Measurements from ENCODE around the gene WDFY1. TPM values are rescaled to one million over a fixed set of nuclear protein-coding genes. Genes with fewer than 3 reads are reported as not detected.

Gene WDFY1
- total and polyA plus RNA-seq, 9 donors = 24.7 to 39.5 (median 27.5) TPM

DNA sequence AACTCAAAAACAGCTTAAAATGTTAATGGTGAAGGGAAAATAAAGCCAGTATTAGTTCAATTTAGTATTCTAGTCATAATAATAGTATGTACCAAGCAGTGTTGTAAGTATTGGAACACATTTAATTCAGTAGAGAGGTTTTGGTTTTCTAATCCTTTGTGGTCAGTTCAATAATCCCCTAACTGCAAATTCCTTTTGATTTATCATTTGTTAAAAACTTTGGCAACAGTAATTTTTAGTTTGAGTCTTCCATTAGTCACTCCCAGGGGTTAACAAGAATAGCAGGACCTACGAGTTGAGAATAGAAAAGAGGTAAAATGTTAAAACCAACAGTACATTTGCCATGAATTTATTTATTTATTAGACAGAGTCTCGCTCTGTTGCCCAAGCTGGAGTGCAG lies 22.8 kb upstream of the WDFY1 start:
- Histone ChIP-seq H3K27ac (ENCODE audit: low read length) (no peak overlapping the region), H3K27me3 (ENCODE audit: control insufficient read depth, insufficient read depth, low read length) (no peaks in the 10 kb centered on the region), H3K4me1 (ENCODE audit: control insufficient read depth, insufficient read depth, low read length) (no peaks in the 10 kb centered on the region), H3K9me3 (replicated peaks; ENCODE audit: control insufficient read depth, low read depth, low read length) (no peaks in the 10 kb centered on the region), H3K36me3 (ENCODE audit: control insufficient read depth, insufficient read depth, low read length) (peaks cover 7% of the 10 kb centered on the region), H3K4me3 (ENCODE audit: low read length) (no peak overlapping the region)
- WGBS (ENCODE audit: insufficient coverage) = 60% methylated on average over 1 of the region's 2 CpGs
- DNase-seq = no peak

DNA sequence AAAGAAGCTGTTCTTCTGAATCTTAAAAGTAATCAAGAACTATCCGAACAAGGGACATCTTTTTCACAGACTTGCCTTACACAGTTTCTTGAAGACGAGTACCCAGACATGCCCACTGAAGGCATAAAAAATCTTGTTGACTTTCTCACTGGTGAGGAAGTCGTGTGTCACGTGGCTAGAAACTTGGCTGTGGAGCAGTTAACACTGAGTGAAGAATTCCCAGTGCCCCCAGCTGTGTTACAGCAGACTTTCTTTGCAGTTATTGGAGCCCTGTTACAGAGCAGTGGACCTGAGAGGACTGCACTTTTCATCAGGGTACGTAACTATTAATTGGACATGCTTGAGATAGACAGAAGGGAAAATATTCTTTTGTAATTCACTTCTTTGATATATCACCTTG lies 14.6 kb upstream of the WDFY1 start:
- peak; percentile 44 for DNase-seq
- Histone ChIP-seq H3K4me3 (ENCODE audit: low read length) (no peak overlapping the region), H3K9me3 (replicated peaks; ENCODE audit: control insufficient read depth, low read depth, low read length) (no peaks in the 10 kb centered on the region), H3K36me3 (ENCODE audit: control insufficient read depth, insufficient read depth, low read length) (peaks cover 14% of the 10 kb centered on the region), H3K27me3 (ENCODE audit: control insufficient read depth, insufficient read depth, low read length) (no peaks in the 10 kb centered on the region), H3K27ac (ENCODE audit: low read length) (no peak overlapping the region), H3K4me1 (ENCODE audit: control insufficient read depth, insufficient read depth, low read length) (peaks cover 9% of the 10 kb centered on the region)
- WGBS (ENCODE audit: insufficient coverage) = 60% methylated on average over 3 of the region's 5 CpGs

GRCh38 chr2:223957092-223957851 lies 12.1 kb upstream of the WDFY1 start, which contains the start of gene MRPL44:
Gene MRPL44 (plus strand): TSS chr2:223957463. CDS start chr2:223957473, 10 bp downstream.
- DNase-seq = peak; percentile 98
- peak within 1 kb of the TSS; percentile 88 for H3K4me3 ChIP-seq (ENCODE audit: low read length)
- H3K27ac ChIP-seq (ENCODE audit: low read length) = peak within 1 kb of the TSS; percentile 88
- H3K36me3 ChIP-seq (ENCODE audit: control insufficient read depth, insufficient read depth, low read length) = peaks cover 14% of the 10 kb centered on the region
- H3K4me1 ChIP-seq (ENCODE audit: control insufficient read depth, insufficient read depth, low read length) = peaks cover 11% of the 10 kb centered on the region
- H3K27me3 ChIP-seq (ENCODE audit: control insufficient read depth, insufficient read depth, low read length) = no peaks in the 10 kb centered on the region
- WGBS (ENCODE audit: insufficient coverage) = under 1% methylated on average over 64 of the region's 65 CpGs
- H3K9me3 ChIP-seq (replicated peaks; ENCODE audit: control insufficient read depth, low read depth, low read length) = no peaks in the 10 kb centered on the region

DNA sequence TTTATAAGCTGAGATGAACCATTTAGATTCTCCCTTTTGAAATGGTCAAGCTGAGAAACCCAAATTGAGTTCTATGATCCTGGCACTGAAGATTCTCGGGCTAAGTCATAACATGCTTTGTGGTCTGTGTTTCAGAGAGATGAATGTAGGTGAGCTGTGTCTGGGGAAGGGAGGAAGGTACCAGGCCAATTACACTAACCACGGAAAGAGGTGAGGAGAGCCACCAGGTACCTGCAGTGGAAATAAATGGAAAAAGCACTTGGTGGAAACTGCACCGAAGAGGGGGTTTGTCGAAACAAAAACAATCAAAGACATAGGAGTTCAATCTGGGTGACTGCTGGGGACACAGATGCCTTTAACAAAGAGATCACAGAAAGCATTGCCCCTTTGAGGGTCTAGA lies 11.2 kb upstream of the WDFY1 start:
- no peak for DNase-seq
- WGBS (ENCODE audit: insufficient coverage) = 83% methylated on average over 4 of the region's 4 CpGs
- Histone ChIP-seq H3K27me3 (ENCODE audit: control insufficient read depth, insufficient read depth, low read length) (no peaks in the 10 kb centered on the region), H3K36me3 (ENCODE audit: control insufficient read depth, insufficient read depth, low read length) (peaks cover 11% of the 10 kb centered on the region), H3K27ac (ENCODE audit: low read length) (peak overlapping the region; percentile 88), H3K4me1 (ENCODE audit: control insufficient read depth, insufficient read depth, low read length) (peaks cover 13% of the 10 kb centered on the region), H3K9me3 (replicated peaks; ENCODE audit: control insufficient read depth, low read depth, low read length) (no peaks in the 10 kb centered on the region), H3K4me3 (ENCODE audit: low read length) (no peak overlapping the region)

DNA sequence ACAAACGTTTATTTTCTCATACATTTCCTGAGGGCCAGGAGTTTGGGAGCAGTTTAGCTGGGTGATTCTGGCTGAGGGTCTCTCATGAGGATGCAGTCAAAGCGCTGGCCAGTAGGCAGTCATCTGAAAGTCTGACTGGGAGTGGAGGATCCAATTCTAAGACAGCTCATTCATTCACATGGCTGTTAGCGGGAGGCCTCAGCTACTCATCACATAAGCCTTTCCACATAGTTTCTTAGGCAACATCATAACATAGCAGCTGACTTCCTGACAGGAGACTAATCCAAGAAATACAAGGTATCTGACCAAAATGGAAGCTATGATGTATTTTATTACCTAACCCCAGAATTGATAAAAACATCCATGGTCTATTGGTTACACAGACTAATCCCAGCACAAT lies 9.3 kb upstream of the WDFY1 start:
- H3K4me3 ChIP-seq (ENCODE audit: low read length) = no peak overlapping the region
- peaks cover 8% of the 10 kb centered on the region for H3K4me1 ChIP-seq (ENCODE audit: control insufficient read depth, insufficient read depth, low read length)
- no peaks in the 10 kb centered on the region for H3K27me3 ChIP-seq (ENCODE audit: control insufficient read depth, insufficient read depth, low read length)
- no peak for DNase-seq
- no peaks in the 10 kb centered on the region for H3K36me3 ChIP-seq (ENCODE audit: control insufficient read depth, insufficient read depth, low read length)
- no peaks in the 10 kb centered on the region for H3K9me3 ChIP-seq (replicated peaks; ENCODE audit: control insufficient read depth, low read depth, low read length)
- 60% methylated on average over 2 of the region's 3 CpGs for WGBS (ENCODE audit: insufficient coverage)
- no peak overlapping the region for H3K27ac ChIP-seq (ENCODE audit: low read length)

DNA sequence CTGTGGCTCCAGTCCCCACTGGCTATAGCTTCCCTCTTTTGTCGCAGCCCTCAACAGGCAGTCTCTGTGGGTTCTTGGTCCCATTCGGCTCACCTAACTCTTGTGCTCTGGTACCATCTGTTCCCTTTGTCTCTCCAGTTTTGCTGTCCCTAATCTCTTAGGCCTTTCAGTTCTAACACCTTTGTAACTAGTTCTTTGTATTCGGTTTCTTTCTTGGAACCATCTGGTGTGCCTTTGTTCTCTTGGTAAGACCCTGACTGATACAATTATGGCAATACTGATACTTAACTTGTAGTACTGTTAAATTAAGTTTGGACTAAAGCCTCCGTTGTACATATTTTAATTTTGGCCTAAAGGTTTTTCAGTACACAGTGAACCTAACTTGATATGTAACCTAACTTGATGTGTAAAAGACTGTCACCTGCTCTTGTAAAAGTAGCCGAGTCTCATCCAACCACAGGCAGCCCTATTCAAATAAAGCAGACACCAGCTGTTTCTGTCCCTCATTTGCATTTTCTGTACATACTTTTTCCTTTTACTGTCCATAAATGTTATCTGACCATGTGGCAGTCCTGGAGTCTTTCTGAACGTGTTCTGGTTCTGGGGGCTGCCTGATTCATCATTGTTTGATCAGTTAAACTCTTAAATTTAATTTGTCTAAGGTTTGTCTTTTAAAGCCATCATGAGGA lies 7.3 kb upstream of the WDFY1 start:
- no peaks in the 10 kb centered on the region for H3K9me3 ChIP-seq (replicated peaks; ENCODE audit: control insufficient read depth, low read depth, low read length)
- peaks cover 12% of the 10 kb centered on the region for H3K4me1 ChIP-seq (ENCODE audit: control insufficient read depth, insufficient read depth, low read length)
- WGBS (ENCODE audit: insufficient coverage) = 96% methylated on average over 2 of the region's 6 CpGs
- no peak overlapping the region for H3K27ac ChIP-seq (ENCODE audit: low read length)
- H3K27me3 ChIP-seq (ENCODE audit: control insufficient read depth, insufficient read depth, low read length) = no peaks in the 10 kb centered on the region
- DNase-seq = peak; percentile 42
- H3K36me3 ChIP-seq (ENCODE audit: control insufficient read depth, insufficient read depth, low read length) = no peaks in the 10 kb centered on the region
- H3K4me3 ChIP-seq (ENCODE audit: low read length) = no peak overlapping the region

DNA sequence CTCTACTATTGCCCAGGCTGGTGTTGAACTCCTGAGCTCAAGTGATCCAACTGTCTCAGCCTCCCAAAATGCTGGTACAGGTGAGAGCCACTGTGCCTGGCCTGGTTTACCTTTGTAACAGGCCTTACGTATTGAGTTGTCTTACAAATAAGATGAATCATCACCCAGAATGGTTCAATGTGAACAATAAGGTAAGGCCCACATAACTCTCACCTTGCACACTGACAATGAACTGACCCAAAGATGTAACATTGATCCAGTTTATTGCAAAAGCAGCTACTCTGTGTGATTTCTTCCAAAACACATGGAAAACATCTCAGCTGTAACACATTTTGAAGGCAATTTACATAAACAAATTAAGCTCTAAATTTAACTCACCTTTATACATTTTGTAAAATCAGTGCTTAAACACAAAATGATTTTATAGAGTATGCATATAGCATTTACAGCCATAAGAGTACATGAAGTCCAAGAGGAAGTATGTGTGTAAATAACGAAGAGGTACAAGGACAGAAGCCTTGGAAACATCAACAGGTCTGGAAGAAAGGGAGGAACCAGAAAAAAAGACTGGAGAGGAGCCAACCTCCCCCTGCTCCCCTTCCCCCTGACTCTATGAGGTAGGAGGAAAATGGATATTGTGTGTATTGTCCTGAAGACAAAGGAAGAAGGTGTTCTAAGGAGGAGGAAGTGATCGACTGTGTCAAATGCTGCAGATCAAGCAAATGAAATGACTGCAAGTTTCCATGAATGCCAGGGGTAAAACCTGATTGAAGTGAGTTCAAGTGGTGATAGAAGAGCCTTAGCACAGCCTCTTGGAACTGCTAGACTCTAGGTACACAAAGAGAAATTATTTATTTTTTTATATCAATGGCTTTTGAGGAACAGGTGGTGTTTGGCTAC lies 5.6 kb upstream of the WDFY1 start:
- H3K27me3 ChIP-seq (ENCODE audit: control insufficient read depth, insufficient read depth, low read length) = no peaks in the 10 kb centered on the region
- no peak overlapping the region for H3K4me3 ChIP-seq (ENCODE audit: low read length)
- 69% methylated on average over 2 of the region's 3 CpGs for WGBS (ENCODE audit: insufficient coverage)
- no peak overlapping the region for H3K27ac ChIP-seq (ENCODE audit: low read length)
- H3K36me3 ChIP-seq (ENCODE audit: control insufficient read depth, insufficient read depth, low read length) = no peaks in the 10 kb centered on the region
- H3K4me1 ChIP-seq (ENCODE audit: control insufficient read depth, insufficient read depth, low read length) = peaks cover 8% of the 10 kb centered on the region
- peak; percentile 27 for DNase-seq
- no peaks in the 10 kb centered on the region for H3K9me3 ChIP-seq (replicated peaks; ENCODE audit: control insufficient read depth, low read depth, low read length)

DNA sequence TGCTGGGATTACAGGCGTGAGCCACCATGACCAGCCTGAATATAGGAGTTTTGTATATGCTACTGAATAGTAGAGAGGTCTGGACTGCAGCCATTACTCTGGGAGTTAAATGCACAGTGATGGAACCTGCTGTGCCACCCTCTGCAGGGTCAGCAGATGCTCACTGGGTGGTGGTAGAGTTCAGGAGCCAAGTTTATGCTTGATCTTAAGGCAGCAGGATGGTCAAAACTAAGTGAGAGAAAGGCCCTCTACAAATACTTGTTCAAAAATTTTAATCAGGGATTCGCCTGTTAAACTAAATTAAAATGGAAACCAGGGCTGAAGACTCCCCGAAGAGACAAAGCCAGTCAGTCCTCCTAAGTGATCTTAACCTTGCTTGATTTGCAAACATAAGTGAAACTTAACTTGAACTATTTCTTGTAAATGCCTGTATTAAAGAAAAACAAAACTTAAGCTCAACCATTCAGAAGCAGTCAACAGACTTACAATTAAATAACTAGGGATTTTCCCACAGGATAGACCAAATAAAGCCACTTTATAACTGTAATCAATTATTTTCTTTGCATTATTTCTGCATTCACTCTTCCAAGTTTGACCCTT lies 4.2 kb upstream of the WDFY1 start:
- no CpG with 5 or more reads among the region's 3 CpGs for WGBS (ENCODE audit: insufficient coverage)
- no peak overlapping the region for H3K27ac ChIP-seq (ENCODE audit: low read length)
- no peaks in the 10 kb centered on the region for H3K9me3 ChIP-seq (replicated peaks; ENCODE audit: control insufficient read depth, low read depth, low read length)
- no peak overlapping the region for H3K4me3 ChIP-seq (ENCODE audit: low read length)
- no peak for DNase-seq
- peaks cover 8% of the 10 kb centered on the region for H3K4me1 ChIP-seq (ENCODE audit: control insufficient read depth, insufficient read depth, low read length)
- H3K36me3 ChIP-seq (ENCODE audit: control insufficient read depth, insufficient read depth, low read length) = no peaks in the 10 kb centered on the region
- H3K27me3 ChIP-seq (ENCODE audit: control insufficient read depth, insufficient read depth, low read length) = no peaks in the 10 kb centered on the region

DNA sequence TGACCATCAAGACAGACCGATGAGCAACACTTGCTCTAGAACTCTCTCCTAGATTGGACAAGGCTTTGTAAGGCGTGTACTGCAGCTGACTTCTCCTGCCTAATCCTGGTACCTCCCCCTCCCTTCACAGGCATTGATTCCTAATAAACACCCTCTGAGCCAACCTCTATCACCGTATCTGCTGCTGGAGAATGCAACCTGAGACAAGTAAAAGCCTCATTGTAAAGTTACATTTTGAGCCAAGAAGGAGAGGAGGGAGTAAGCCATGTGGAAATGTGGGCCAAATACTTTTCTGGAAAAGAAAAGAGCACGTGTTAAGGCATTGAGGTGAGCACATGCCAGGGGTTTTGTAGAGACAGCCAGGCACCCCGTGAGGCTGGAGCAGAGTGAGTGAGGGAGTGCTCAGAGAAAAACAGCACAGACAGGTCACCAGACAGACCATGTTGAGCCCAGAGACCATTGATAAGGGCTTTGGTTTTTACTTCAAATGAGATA lies 2.6 kb upstream of the WDFY1 start:
- no peak overlapping the region for H3K4me3 ChIP-seq (ENCODE audit: low read length)
- WGBS (ENCODE audit: insufficient coverage) = 17% methylated on average over 3 of the region's 5 CpGs
- H3K4me1 ChIP-seq (ENCODE audit: control insufficient read depth, insufficient read depth, low read length) = peaks cover 16% of the 10 kb centered on the region
- no peaks in the 10 kb centered on the region for H3K36me3 ChIP-seq (ENCODE audit: control insufficient read depth, insufficient read depth, low read length)
- no peaks in the 10 kb centered on the region for H3K9me3 ChIP-seq (replicated peaks; ENCODE audit: control insufficient read depth, low read depth, low read length)
- no peaks in the 10 kb centered on the region for H3K27me3 ChIP-seq (ENCODE audit: control insufficient read depth, insufficient read depth, low read length)
- H3K27ac ChIP-seq (ENCODE audit: low read length) = no peak overlapping the region
- no peak for DNase-seq

All from muscle of leg (tissue), 11 donors.